NCI-H2171 (cell line): ENCODE measurements around the gene MAN2A1.

ENCODE experiments used
- DNase-seq: peaks from one replicate; lab custom pipeline; 2025; lab: John Stamatoyannopoulos, UW

The MAN2A1 gene

DNA sequence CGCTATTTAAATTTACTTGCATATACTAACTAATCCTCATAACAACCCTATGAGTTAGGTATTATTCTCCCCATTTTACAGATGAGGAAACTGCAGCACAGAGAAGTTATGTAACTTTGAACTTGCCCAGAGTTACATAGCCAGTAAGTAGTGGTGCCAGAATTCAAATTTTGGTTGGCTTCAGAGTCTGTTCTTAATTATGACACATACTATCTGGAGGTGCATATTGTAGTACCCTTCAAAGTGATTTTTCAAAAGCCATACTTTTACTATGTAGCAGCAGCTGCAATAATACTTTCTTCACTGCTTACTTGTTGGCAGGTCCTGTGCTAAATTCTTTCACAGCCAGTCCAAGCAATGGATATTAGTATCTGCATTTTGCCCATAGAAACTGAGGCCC is 16.4 kb downstream of the MAN2A1 start:
- no peak for DNase-seq

DNA sequence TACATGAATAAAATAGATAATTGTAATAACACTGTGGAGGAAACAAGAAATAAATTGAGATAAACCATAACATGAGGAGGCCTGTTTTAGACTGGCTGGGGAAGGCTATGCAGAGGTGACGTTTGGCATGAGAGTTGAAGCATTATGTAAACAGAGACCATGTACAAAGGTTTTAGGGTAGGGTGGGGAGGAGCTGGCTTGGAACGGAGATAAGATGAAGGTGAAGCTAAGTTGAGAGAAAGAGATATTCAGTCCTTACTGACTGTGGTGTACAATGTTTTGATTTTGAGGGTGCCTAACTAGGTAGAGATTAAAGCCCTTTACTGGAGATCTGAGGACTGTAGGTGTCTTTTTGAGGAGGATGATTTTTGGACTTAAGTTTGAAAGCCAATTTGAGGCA is 17.8 kb downstream of the MAN2A1 start:
- DNase-seq, result no peak

DNA sequence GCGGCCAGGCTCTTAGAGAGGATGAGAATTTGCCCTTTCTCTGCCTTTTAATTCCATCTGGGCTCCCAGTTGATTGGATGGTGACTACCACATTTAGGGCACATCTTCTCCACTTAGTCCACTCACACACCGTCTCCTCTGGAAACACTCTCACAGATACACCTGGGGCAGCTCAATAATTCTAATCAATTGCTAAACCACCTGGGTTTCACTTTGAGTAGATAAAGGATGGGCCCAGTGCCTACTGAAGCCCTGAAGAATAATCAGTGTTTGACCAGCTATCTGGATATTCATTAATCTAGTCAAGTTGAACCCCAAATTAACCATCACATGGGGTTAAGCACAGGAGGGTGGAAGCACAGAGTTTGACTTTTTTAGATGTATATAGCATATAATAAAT is 19.1 kb downstream of the MAN2A1 start:
- DNase-seq, result no peak

GRCh38 chr5:109709225-109709624 is 19.5 kb downstream of the MAN2A1 start:
- no peak for DNase-seq

- DNase-seq, result no peak
These were observed 21.9 kb downstream of the MAN2A1 start for GRCh38 chr5:109711673-109712072.

DNA sequence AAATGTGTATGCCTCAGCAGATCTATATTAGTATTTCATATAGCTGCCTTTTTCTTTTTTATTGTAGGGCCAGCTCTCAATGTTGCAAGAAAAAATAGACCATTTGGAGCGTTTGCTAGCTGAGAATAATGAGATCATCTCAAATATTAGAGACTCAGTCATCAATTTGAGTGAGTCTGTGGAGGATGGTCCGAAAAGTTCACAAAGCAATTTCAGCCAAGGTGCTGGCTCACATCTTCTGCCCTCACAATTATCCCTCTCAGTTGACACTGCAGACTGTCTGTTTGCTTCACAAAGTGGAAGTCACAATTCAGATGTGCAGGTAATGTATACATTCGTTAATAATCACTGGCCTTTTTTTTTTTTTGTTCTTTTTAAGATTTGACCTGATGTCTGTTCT is 23.7 kb downstream of the MAN2A1 start:
- DNase-seq, result no peak

- no peak for DNase-seq
These were observed 24.9 kb downstream of the MAN2A1 start for GRCh38 chr5:109714592-109714991.

DNA sequence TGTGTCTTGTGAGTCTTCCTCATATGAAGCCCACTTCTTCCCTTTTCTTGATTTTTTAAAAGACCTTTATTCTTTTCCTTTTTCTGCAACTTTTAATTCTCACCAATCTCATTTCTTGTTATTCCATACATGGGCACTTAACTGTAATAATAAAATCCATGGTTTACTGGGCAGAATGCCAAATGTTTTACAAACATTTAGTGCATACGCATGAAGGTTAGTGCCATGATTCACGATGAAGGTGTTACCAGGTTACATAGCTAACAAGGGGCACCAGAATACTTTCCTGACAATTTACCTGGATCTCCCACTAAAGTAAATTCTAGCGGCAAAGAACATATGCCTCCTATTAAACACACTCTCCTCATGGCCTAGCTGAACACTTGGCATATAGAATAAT is 28.5 kb downstream of the MAN2A1 start:
- DNase-seq, result no peak

DNA sequence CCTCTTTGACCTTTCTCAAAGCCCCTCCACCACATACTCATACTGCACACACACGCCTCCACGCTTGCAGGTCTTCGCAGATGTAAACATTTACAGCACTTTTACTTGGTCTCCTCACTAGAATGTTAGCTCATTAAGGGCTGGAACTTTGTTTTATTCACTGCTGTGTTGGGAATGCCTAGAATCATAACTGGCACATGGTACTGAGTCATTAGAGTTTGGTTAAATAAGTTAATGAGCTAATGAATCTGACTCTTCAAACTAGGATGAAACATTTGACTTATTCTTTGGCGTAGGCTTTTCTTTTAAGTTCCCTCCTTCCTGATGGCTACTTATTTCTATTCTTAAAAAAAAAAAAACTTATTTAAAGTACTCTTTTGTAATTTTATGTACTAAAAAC is 28.9 kb downstream of the MAN2A1 start:
- DNase-seq, result no peak

DNA sequence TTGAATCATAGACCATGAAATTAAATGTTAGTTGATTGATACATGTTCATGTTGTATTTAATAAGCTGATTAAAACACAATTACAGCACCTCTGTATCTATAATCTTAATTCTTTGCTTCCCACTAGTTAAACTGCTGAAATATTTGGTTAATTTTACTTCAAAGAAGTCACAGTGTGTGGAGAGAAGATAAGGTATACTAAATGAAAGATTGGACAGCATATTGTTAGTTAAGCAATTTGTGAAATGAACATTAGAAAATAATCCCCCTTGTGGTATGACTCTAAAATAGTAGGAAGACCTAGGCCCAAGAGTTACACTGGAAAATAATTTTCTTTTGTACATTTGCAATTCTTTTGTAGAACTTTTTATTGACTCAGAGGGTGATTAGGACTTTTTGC is 30.3 kb downstream of the MAN2A1 start:
- no peak for DNase-seq

- no peak for DNase-seq
These were observed 32.0 kb downstream of the MAN2A1 start for GRCh38 chr5:109721741-109722140.

DNA sequence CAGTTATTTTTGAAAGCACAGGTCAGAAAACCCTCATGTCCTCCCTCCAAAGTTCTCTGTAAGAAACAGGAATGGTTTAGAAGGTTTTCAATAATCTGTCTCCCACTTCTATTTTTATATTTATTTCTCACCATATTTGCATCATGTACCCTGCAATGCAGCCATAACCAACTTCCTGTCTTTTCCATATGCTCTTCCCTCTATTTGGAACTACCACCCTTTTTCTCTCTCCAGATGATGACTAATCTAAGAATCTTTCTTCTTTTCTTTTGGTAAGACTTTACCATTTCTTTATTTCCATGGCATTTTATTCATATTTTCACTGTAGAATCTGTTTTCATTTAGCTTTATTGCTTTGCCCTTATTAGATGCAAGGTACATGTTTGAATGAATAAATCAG is 33.9 kb downstream of the MAN2A1 start:
- no peak for DNase-seq

DNA sequence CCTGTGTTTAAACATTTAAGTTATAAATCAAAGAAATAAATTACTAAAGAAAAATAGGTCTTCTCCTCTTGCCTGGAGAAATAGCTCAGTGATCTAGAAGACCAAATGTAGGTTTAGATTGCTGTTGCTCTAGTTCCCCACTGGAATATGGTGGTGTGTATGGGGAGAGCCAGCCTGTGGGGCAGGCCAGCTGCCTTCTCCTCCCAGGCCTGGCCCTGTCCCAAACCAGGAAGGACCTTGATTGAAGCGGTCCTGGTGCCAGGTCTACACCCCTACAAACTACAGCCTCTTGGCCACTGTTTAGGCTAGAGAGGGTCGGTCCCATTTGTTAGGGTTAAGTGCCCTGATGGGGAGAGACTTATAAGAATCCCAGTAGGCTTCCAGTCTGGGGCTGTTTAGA is 35.4 kb downstream of the MAN2A1 start:
- no peak for DNase-seq

DNA sequence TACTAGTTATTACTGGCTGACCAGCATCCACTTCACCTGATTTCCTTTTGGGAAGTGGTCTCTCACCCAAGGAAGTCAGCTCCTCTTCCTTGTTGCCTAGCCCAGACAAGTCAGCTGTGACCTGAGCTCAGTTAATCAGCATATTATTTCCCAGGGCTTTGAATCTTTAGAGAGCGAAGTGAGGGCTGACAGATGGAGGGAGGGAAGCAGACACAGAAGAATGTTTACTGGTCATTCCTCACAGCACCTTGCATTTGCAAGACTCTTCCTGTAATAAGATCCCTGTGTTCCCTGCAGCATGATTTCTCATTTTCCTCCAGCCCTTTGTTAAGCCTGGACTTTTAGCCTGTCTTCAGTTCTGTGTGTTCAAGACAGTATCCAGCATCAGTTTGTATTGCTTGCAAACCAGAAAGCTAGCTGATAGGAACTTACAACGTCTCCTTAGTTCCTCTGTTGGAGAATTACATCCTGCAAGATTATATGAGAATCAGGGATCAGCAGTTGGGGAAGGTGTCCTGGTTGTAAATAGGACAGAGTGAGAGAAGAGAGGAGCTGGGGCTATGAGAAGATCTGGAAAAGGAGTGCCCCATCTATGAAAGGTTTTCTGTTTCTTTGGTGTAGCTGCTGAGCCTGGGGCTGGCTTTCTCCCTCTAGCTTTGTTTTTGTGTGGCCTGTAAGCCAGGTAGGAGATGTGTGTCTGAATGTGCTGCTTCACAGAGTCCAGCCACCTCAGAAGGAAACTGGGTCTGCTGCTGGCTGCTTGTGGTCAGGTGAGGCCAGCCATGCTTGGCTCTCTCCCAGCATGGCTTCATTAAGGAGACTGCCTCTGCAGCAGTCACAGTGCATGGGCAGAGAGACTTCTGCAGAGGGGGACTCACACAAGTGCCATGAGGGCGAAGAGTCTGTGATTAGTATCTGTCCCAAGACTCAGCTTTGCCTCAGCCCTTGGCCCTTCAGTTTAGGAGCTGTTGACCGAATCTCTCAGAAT is 50.3 kb downstream of the MAN2A1 start:
- DNase-seq, result no peak

- no peak for DNase-seq
These were observed 51.2 kb downstream of the MAN2A1 start for GRCh38 chr5:109740966-109741365.

DNA sequence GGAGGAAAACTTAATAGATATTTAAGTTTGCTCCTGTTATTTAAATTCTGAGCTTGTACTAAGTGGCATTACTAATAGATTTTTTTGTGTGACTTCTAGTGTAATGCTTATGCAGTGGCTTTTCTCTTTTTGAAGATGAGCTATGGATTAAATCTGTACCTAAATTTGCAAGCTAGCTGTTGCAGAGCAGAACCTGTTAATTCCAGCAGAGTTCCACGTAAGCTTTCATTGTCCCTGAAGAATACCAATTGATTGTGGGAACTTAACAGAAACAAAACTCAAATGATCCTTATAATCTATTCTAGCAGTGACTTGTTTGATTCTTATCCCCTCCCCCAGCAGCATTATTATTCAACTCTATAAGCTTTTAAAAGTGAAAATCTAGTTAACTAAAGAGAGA is 51.7 kb downstream of the MAN2A1 start:
- no peak for DNase-seq

- DNase-seq, result no peak
These were observed 53.4 kb downstream of the MAN2A1 start for GRCh38 chr5:109743041-109743531.

DNA sequence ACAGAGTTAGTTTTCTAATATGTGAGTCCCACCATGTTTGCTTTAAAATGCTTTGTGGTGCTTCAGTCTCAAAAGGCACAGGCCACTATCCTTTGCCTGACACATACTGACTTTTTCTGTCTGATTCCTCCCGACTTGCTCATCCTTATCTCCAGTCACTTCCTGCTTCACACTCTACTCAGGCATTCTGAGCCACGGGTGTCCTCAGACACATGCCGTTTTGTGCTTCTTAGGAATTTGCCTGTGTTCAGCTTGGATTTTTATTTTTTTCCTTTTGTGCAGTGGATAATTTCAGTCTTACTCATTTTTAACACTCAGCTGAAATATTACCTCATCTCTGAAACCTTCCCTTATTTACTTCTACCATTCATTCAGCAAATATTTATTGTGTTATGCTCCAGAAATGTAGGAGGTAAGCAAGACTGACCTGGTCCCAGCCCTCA is 54.1 kb downstream of the MAN2A1 start:
- DNase-seq, result no peak

DNA sequence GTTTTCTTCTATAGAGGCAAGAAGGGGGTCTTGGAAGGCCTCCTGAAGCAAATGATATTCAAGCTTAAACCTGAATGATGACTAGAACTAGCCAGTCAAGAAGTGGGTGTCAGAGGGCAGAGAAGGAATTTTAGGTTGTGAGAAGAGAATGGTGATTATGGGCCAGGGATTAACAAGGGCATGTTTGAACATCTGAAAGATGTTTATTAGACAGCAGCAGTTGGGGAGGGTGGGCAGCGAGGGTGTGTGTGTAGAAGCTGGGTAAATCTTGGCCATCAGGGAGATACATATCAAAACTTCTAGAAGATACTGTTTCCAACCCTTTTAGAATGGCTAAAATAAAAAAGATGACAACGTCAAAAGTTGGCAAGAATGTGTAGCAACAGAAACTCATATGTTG is 54.5 kb downstream of the MAN2A1 start:
- no peak for DNase-seq

GRCh38 chr5:109748546-109748945 is 58.8 kb downstream of the MAN2A1 start:
- no peak for DNase-seq

GRCh38 chr5:109750463-109750862 is 60.7 kb downstream of the MAN2A1 start:
- DNase-seq, result no peak

DNA sequence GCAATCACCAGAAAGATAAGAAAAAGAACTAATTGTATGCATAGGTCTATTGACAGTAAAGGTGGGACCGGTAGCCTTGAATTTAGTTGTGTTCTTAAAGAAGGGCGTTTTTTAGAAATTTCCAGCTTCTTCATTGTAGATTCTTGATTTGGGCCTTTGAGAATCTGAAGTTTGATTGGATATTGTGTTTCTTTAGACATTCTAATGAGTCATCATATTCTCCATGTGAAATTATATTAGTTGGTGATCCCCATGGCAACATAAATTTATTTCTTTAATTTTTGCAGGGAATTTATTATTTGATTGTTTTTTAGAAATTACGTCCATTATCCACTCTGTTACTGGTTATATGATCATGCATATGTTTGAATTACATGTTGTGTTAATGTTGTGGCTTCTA is 63.6 kb downstream of the MAN2A1 start:
- no peak for DNase-seq

- DNase-seq, result no peak
These were observed 64.6 kb downstream of the MAN2A1 start for GRCh38 chr5:109754319-109754718.

GRCh38 chr5:109755761-109756160 is 66.0 kb downstream of the MAN2A1 start:
- DNase-seq, result no peak
